ENCODE measurements around the gene MACROH2A1.
A peak's percentile ranks its signal among the peaks of the same experiment; 100 is the strongest.

Gene MACROH2A1

GRCh38 chr5:135438636-135439221 is 39.7 kb upstream of the MACROH2A1 start:
- Histone ChIP-seq H4K20me1 (no peaks in the 10 kb centered on the region), H3K4me1 (peaks cover 98 to 100% (median 100%) of the 10 kb centered on the region in 10 experiments), H3K36me3 (no peaks in the 10 kb centered on the region), H3K27me3 (no peaks in the 10 kb centered on the region), H3K9ac (peak overlapping the region in 7 of 11 experiments; percentile 19 to 88 (median 81); a peak in 10 of 22 replicates), H3K4me3 (no peak overlapping the region; a peak in 1 of 20 replicates), H3K9me3 (replicated peaks in 1 of 11) (no peaks in the 10 kb centered on the region), H3K4me2 (peak overlapping the region; percentile 86 to 97 (median 91)), H3K27ac (peak overlapping the region; percentile 45 to 99 (median 91); a peak in 20 of 22 replicates)
- no peak for TF ChIP-seq Cebpa-rat (IDR thresholded peaks at IDR 0.05)

- Histone ChIP-seq H3K4me1 (peaks cover 98 to 100% (median 100%) of the 10 kb centered on the region in 10 experiments), H3K27me3 (no peaks in the 10 kb centered on the region), H3K4me3 (peak overlapping the region in 3 of 10 experiments; percentile 22 to 47 (median 32); a peak in 6 of 20 replicates), H3K36me3 (no peaks in the 10 kb centered on the region), H3K9ac (peak overlapping the region; percentile 44 to 88 (median 78); a peak in 20 of 22 replicates), H4K20me1 (no peaks in the 10 kb centered on the region), H3K4me2 (peak overlapping the region; percentile 86 to 97 (median 91)), H3K9me3 (replicated peaks in 1 of 11) (no peaks in the 10 kb centered on the region), H3K27ac (peak overlapping the region; percentile 45 to 99 (median 91); a peak in 21 of 22 replicates)
- TF ChIP-seq Cebpa-rat (IDR thresholded peaks at IDR 0.05), result no peak
Observed at GRCh38 chr5:135437796-135438560, 38.9 kb upstream of the MACROH2A1 start.

GRCh38 chr5:135437422-135437795 is 38.4 kb upstream of the MACROH2A1 start:
- TF ChIP-seq Cebpa-rat (IDR thresholded peaks at IDR 0.05), result no peak
- Histone ChIP-seq H3K4me1 (peaks cover 98 to 100% (median 100%) of the 10 kb centered on the region in 10 experiments), H3K36me3 (no peaks in the 10 kb centered on the region), H3K27me3 (no peaks in the 10 kb centered on the region), H3K9me3 (replicated peaks in 1 of 11) (no peaks in the 10 kb centered on the region), H3K9ac (peak overlapping the region; percentile 66 to 88 (median 78); a peak in 21 of 22 replicates), H3K4me3 (peak overlapping the region; percentile 17 to 53 (median 38); a peak in 13 of 20 replicates), H4K20me1 (no peaks in the 10 kb centered on the region), H3K4me2 (peak overlapping the region; percentile 86 to 97 (median 91)), H3K27ac (peak overlapping the region; percentile 70 to 99 (median 91); a peak in 21 of 22 replicates)

GRCh38 chr5:135436951-135437418 is 38.0 kb upstream of the MACROH2A1 start:
- Histone ChIP-seq H3K9me3 (replicated peaks in 1 of 11) (no peaks in the 10 kb centered on the region), H3K4me2 (peak overlapping the region; percentile 86 to 97 (median 91)), H3K9ac (peak overlapping the region; percentile 66 to 88 (median 78); a peak in 21 of 22 replicates), H3K4me1 (peaks cover 98 to 100% (median 100%) of the 10 kb centered on the region in 10 experiments), H3K4me3 (peak overlapping the region; percentile 17 to 53 (median 38); a peak in 17 of 20 replicates), H3K36me3 (no peaks in the 10 kb centered on the region), H4K20me1 (no peaks in the 10 kb centered on the region), H3K27ac (peak overlapping the region; percentile 70 to 99 (median 91)), H3K27me3 (no peaks in the 10 kb centered on the region)
- no peak for TF ChIP-seq Cebpa-rat (IDR thresholded peaks at IDR 0.05)

GRCh38 chr5:135435467-135436330 is 36.7 kb upstream of the MACROH2A1 start:
- no peak for TF ChIP-seq Cebpa-rat (IDR thresholded peaks at IDR 0.05)
- Histone ChIP-seq H3K4me2 (peak overlapping the region; percentile 86 to 97 (median 91)), H4K20me1 (no peaks in the 10 kb centered on the region), H3K4me1 (peaks cover 89 to 100% (median 93%) of the 10 kb centered on the region in 10 experiments), H3K27me3 (no peaks in the 10 kb centered on the region), H3K4me3 (no peak overlapping the region), H3K9ac (peak overlapping the region; percentile 7 to 88 (median 64); a peak in 15 of 22 replicates), H3K9me3 (replicated peaks in 1 of 11) (peaks cover 0 to 3% (median 0%) of the 10 kb centered on the region in 11 experiments; a peak in 1 of 22 replicates), H3K36me3 (no peaks in the 10 kb centered on the region), H3K27ac (peak overlapping the region; percentile 29 to 99 (median 91); a peak in 20 of 22 replicates)

GRCh38 chr5:135434591-135435466 is 35.8 kb upstream of the MACROH2A1 start:
- Histone ChIP-seq H3K9ac (peak overlapping the region; percentile 46 to 88 (median 69); a peak in 19 of 22 replicates), H3K27ac (peak overlapping the region; percentile 52 to 99 (median 91); a peak in 21 of 22 replicates), H4K20me1 (no peaks in the 10 kb centered on the region), H3K9me3 (replicated peaks in 1 of 11) (peaks cover 0 to 3% (median 0%) of the 10 kb centered on the region in 11 experiments; a peak in 1 of 22 replicates), H3K4me1 (peaks cover 88 to 100% (median 93%) of the 10 kb centered on the region in 10 experiments), H3K27me3 (no peaks in the 10 kb centered on the region), H3K36me3 (no peaks in the 10 kb centered on the region), H3K4me3 (peak overlapping the region in 2 of 10 experiments; percentile 1 to 18; a peak in 1 of 20 replicates), H3K4me2 (peak overlapping the region; percentile 86 to 97 (median 91))
- TF ChIP-seq Cebpa-rat (IDR thresholded peaks at IDR 0.05), result no peak

- H4K20me1 ChIP-seq, result no peaks in the 10 kb centered on the region
Observed at GRCh38 chr5:135433681-135434426, 34.8 kb upstream of the MACROH2A1 start.

More at GRCh38 chr5:135433681-135434426, 34.8 kb upstream of the MACROH2A1 start:
- peak overlapping the region; percentile 86 to 97 (median 91) for H3K4me2 ChIP-seq
- H3K9me3 ChIP-seq (replicated peaks in 1 of 11), result peaks cover 3 to 10% (median 5%) of the 10 kb centered on the region in 11 experiments
- no peaks in the 10 kb centered on the region for H3K27me3 ChIP-seq
- H3K4me1 ChIP-seq, result peaks cover 88 to 100% (median 93%) of the 10 kb centered on the region in 10 experiments
- H3K4me3 ChIP-seq, result peak overlapping the region in 2 of 10 experiments; percentile 3 to 18; a peak in 1 of 20 replicates
- peak overlapping the region; percentile 28 to 88 (median 69); a peak in 20 of 22 replicates for H3K9ac ChIP-seq
- H3K27ac ChIP-seq, result peak overlapping the region; percentile 52 to 99 (median 91)
- peak in 9 of 11 experiments; percentile 22 to 90 (median 81); a peak in 16 of 22 replicates for TF ChIP-seq Cebpa-rat (IDR thresholded peaks at IDR 0.05)
- H3K36me3 ChIP-seq, result peaks cover 0 to 3% (median 0%) of the 10 kb centered on the region in 11 experiments; a peak in 2 of 22 replicates

Data from BLaER1 treated with 17β-estradiol and CSF1 and Interleukin-3, amounts not matched to agents 10 nM and 100 nM (cell line).